H1 (cell line): ENCODE results near the gene ATP5MC2. TPM values are rescaled to one million over a fixed set of nuclear protein-coding genes. Genes with fewer than 3 reads are reported as not detected.

ENCODE experiments used
- POLR2A ChIP-seq, 2 experiments: IDR thresholded peaks; 1 replicate in 1 of 2; 2 replicates in 1 of 2; pipeline ENCODE4 v1.6.1; 2011; ENCODE audit warnings: low read depth in 2 of 2, low read length in 2 of 2, mild to moderate bottlenecking in 2 of 2; ENCODE audit errors: control extremely low read depth in 1 of 2
- SAP30 ChIP-seq: fragments of 300-600 bp; sonication (generic); IDR thresholded peaks from 2 replicates; pipeline ENCODE4 v1.7.1; 2012; ENCODE audit warnings: low read length, moderate library complexity, mild to moderate bottlenecking, inconsistent platforms; ENCODE audit not compliant: insufficient read depth, insufficient replicate concordance
- polyA plus RNA-seq, 7 experiments: library from polyadenylated mRNA; depleted of rRNA in 3 of 7; stranded (reverse) in 5 of 7; unstranded in 2 of 7; fragments of >200 nt in 5 of 7; fragments of 200-250 nt in 2 of 7; gene quantifications; 1 replicate in 5 of 7; 2 replicates in 1 of 7; 4 replicates in 1 of 7; pipeline versions ENCODE4 v1.2.1 to v1.2.3, GENCODE V29; 2011 to 2013; ENCODE audit warnings: missing spikeins in 2 of 7, mixed read lengths in 2 of 7
- total RNA-seq: library from RNA; stranded (reverse); fragmentation: NEBNext Ultra II Directional; extraction: Animal tissue kit (Norgen Biotek cat#: 25700); gene quantifications from 2 replicates; pipeline ENCODE4 v1.2.1, GENCODE V29; 2021

ATP5MC2 gene
- total and polyA plus RNA-seq, 2 of the 8 experiments (the other 6 are each of a cell fraction or from before 2014, with no cell fraction given) = 408 to 952 TPM

GRCh38 chr12:53714004-53714403 lies 38.1 kb upstream of the ATP5MC2 start (continued):
- TF ChIP-seq SAP30 (no peak), POLR2A (IDR thresholded peaks at IDR 0.05; ENCODE audit: control extremely low read depth in 1 of 2, low read depth in 2 of 2, low read length in 2 of 2) (no peak)
